Middle frontal gyrus (tissue), 1 donor: ENCODE measurements around the gene KLRB1.
"Not testable (repeated sequence)": the region's sequence is repeated elsewhere in the genome, so short reads cannot be mapped to it uniquely, and the experiment has no call there.

Experiments
- DNase-seq: peaks from one replicate; pipeline ENCODE4 v3.0.0-alpha.2; 2015; ENCODE audit warnings: low spot score; ENCODE audit errors: extremely low spot score

Gene KLRB1

DNA sequence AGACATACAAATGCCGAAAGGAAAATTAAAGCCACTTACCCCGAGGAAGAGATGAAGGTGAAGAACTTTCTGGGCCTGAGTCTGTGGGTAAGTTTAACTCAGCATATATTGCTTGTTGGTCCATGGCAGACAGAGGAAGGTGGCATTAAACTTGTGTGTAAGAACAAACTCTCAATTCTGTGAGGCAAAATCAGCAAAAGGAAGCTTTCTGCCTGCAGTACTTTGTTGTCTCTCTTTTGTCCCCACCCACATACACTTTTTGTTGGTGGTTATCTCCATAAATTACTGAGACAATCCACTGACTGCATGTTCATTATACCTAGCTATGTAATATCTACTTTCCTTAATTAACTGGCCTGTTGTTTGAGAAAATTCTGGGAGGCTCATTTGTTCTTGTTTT is at the start of gene KLRB1:
TSS of gene KLRB1 (minus strand) at position 201 of the 400 bp plus-strand sequence. CDS start at position 124, 77 bp downstream.
- no peak for DNase-seq

DNA sequence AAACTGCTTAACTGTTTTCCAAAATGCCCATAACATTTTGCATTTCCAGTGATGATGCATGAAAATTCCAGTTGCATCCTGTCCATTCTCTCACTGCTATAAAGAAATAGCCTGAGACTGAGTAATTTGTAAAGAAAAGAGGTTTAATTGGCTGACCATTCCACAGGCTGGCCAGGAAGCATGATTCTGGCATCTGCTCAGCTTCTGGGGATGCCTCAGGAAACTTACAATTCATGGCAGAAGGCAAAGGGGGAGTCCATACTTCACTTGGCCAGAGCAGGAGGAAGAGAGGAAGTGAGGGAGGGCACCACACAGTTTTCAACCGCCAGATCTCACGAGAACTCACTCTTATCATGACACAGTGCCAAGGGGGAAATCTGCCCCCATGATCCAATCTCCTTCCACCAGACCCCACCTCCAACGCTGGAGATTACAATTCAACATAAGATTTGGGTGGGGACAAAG is 43.6 kb upstream of the KLRB1 start:
- DNase-seq: no peak

DNA sequence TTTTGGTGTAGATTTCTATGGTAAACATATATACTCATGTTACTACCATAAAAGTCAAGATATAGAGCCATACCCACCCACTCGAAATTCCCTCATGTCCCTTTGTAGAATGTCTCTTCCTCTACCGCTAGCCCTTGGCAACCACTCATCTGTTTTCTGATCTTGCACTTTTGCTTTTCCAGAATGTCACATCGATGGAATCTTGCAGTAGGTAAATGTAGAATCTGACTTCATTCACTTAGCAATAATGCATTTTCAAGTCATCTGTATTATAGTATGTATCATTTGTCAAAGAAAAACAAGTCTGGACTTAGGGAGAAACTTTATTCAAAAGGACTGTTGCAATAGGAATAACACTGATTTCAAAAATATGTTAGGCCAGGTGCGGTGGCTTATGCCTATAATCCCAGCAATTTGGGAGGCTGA is 42.4 kb upstream of the KLRB1 start:
- DNase-seq: no peak

DNA sequence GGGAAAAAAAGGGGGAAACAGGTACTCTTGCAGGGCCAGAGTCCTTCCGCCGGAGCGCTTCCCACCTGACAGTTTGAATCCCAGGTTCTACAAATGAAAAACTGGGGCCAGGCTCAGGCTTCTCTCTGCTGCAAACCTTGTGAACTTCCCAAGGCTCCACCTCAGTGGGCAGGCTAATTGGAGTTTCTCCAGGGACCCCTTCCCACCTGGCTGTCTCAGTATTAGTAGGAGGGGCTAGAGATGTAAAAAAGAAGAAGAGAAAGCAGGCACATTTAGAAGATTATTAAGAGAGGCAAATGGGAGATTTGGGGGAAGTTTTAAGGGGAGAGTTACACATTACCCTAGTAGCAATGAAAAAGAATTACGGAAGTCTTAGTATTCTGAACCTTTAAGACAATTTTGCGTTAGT is 41.8 kb upstream of the KLRB1 start:
- no peak for DNase-seq

DNA sequence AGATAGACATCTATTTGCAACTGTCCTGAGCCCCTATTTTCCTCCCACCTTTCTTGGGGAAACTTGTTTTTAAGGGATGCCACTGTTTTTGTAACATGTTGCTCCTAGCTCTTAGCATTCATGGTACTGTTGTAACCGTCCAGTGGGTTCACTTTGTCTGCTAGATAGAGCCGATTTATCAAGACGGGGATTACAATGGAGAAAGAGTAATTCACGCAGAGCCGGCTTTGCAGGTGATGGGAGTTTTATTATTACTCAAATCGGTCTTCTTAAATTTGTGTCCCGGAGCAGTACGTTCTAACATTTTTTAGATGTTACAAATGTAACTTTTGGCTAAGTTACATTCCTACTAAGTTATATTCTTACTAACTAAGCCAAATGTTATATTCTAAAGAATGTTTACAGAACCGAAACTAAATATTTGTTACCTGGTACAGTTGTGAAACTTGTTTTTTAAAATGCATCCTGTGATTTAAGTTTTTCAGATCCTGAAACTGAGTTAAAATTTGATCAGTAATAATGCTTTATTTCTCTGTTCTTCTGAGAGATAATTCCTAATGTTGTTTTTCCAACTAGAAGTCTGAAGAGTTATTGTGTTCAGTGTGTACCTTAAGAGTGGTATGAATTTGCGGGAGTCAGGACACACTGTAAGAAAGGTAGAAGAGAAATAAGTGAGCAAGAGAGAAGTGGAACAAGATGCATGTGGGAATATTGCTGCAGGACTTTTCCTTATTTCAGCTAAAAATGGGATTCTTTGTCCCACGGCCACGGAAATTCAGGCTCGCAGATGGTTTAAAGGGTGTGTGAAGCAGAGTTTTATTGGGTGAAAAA is 41.2 kb upstream of the KLRB1 start:
- no peak for DNase-seq

DNA sequence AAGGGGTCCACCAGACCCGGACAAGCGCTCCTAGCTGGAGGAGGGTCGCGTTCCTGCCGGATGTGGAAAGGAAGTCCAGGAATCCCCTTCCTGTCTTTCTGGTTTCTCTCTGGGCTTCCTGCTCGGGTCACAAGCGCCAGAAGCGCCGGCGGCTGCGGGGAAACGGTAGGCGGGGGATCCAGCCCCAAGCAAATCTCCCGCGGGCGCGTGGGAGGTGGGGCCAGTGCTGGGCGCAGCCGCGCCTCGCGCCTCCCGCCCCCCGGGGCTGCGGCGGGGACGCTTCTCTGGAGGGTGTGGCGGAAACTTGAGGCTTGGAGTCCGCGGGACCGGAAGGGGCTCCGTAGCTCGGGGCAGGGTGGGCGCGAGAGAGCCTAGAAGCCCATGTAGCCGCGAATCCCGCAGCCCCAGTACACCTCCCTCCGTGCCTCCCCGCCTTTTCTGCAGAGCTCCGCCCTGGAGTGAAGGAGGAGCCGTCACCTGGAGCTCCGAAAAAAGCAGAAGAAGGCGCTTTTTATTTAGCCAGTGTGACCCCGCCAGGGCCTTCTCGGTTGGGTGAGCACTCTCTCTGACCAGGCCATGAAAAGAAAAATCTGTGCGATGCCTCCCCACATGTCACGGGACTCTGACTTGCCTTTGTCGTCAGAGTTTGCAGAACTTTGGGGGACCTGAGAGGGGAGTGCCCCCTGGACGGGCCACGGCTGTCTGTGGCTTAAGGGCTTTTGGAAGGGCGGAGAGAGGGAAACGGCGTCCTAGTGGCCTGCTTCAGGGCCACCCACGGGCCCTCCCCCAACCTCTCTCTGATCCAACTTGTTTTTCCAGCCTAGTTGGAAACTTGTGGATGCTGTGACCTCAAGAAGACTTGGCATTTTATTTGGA is 40.3 kb upstream of the KLRB1 start:
- DNase-seq: peak; percentile 29

DNA sequence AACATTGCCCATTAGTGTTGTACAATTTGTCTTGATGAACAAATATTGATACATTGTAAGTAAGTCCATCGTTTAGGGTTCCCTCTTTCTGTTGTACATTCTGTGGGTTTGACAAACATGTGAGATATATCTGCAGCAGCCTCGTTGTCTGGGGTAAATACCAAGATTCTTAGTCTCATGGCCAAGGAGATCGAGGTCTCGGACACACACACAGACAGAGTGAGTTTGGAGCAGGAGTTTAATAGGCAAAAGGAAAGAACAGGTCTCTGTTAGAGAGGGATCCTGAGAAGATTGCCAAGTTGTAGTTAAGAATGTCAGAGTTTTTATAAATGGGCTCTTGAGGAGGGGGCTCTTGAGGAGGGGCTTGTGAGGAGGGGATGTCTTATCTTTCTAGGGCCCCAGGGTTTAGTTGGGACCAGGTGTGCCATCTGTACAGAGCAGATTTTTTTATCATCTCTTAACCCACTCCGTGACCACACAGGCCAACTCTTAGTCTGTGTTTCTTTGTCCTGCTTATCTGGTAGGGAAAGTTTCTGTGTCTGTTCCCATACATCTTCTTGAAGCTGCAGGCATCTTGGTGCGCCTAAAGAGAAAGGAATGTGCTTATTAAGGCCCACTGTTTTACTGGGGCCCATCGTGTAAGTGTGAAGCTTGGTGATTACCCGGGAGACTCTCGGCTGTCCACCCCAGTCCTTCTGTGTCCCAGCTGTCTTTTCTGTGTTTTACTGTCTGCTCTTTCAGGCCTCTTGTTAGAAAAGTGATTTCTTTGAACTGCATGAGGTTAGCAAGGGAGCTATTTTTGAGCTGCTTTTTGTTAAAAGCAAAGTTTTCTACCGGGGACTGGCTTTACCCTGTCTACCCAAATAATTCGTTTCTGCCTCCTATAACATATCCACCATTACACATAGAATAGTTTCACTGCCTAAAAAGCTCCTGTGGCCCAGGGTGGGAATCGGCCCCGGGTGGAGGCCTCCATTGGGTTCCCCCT is 39.4 kb upstream of the KLRB1 start:
- DNase-seq: no peak

DNA sequence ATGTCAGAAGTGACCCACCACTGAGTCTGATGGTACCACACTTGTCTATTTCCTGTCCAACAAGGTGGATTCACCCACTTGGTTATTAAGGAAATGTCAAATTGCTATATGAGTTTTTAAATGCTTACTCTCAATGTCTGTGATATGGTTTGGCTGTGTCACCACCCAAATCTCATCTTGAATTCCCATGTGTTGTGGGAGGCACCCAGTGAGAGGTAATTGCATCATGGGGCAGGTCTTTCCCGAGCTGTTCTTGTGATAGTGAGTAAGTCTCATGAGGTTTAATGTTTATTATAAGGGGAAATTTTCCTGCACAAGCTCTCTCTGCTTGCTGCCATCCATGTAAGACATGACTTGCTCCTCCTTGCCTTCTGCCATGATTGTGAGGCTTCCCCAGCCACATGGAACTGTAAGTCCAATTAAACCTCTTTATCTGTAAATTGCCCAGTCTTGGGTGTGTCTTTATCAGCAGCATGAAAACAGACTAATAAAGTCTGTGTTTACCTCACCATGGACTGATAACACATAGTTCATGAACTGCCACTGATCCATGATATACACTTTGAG is 37.4 kb upstream of the KLRB1 start:
- DNase-seq: not testable (repeated sequence)

DNA sequence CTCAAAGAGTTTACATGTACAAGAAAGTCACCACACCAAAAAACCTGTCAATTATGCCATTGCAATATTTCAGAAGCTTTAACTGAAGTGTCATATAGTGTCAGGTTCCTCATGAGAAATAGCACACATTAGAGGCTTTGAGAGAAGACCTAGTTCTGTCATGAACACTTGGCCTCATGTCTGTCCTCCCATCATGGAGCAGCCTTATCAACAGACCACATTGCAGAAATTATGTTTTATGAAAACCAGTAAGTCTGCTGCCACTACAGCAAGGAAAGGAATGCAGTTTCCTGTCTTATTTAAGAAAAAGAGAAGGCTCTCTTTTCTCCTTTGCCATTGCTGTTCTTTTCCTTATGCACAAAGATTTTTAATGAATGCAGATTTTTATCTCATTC is 35.5 kb upstream of the KLRB1 start:
- DNase-seq: no peak

DNA sequence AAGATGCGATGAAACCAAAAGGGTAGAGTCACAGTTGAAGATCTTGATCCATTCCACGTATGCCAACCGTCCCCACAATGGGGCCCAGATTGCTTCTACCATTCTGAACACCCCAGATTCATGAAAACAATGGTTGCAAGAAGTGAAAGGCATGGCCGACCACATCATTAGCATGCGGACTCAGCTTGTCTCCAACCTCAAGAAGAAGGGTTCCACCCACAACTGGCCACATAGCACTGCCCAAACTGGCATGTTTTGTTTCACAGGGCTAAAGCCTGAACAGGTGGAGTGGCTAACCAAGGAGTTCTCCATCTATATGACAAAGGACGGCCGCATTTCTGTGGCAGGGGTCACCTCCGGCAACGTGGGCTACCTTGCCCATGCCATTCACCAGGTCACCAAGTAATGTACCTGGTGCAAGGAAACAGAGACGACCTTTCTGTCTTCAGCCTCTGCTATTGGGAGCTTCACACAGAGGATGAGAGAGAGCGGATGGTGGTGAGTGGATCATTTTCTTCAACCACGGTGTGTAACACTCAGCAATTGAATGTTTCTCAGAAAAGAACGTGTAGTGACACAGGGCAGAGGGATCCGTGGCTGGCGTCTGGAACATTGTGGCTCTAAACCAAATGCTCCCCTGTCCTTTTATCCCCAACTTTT is 35.0 kb upstream of the KLRB1 start:
- DNase-seq: no peak

DNA sequence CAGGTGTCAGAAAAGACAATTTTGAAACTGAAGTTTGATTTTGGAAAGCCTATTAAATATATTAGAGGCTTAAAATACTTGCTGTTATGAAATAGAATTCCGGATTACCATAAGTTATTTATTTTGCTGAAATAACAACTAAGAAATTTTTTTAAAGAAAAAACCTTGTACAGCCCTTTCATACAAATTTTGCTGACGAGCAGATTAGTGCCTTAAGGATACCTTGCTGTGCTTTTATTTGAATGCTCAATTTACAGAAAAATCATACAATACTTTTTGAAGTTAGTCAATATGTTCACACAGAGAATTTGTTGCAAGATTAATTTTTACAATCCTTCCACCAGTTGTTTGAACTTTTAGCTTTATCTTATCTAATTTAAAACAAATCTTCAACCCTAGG is 32.3 kb upstream of the KLRB1 start:
- no peak for DNase-seq

DNA sequence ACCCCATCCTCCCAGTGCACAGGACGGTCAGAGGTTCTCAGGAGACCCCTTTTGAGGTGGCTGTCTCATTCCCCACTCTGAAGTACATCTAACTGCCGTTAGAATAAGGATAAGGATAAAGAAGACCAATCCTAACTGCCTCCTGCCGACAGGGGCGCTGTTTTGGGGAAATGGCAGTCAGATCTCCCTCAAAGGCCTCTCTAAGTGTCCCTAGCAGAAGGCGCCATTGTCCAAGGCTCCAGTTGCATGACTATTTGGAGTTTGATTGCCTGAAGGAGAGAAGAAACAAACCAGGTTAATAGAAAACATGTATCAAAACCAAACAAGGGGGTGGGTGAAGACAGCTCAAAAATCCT is 29.1 kb upstream of the KLRB1 start:
- no peak for DNase-seq

DNA sequence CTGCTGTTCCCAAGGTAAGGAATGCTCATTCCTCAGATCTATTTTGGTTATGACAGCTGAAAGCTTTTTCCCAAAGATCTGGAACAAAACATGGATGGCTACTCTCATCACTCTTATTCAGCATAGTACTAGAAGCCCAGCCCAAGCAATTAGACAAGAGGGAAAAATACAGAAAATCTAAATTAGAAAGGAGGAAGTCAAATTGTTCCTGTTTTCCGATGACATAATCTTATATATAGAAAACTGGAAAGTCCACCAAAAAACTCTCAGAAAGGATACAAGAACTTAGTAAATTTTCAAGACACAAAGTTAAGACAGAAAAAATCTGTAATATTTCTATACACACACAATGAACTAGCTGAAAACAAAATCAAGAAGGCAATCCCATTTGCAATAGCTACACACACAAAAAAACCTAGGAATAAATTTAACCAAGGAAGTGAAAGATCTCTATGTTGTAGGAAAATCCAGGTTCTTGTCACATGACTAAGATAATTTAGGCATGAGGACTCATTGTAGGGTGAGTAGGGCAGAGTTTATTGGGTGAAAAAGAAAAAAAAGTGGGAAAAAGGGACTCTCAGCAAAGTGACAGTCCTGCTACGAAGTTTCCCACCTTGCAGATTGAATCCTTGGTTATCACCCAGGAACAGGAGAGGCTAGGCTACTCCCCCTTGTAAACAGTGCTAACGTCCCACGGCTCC is 28.6 kb upstream of the KLRB1 start:
- no peak for DNase-seq

DNA sequence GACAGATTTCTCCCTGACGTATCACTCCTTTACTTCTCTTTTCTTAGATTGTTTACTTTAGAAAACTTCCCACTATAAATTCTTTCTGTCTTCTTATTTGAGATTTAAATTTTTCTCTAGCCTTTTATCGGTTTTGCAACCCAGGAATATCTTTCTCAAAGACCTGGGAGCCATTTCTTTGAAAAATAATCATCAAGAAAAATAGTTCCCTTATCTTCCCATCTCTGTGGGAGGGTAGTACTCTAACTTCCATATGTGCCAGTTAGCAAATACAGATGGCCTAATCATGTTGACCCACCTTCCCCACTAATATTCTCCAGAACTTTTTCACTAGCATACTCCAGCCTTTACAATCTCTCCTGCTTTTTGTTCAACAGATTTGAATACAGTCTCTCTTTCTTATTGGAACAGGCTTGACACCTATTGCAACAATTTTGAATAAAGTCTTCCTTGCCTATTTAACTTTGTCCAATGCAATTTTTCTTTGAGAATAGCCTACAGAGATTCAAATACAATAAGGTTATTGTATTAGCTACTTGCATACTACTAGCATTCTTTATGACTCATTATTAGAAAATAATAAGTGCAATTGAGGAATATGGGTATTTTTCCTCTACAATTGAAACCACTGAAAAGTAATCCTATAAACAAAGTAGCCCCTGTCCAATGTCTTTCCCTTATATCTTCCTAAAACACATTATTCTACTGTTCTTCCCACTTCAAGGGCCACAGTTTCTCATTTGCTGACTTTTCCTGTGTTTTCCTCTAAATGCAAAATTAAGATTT is 27.4 kb upstream of the KLRB1 start:
- no peak for DNase-seq

DNA sequence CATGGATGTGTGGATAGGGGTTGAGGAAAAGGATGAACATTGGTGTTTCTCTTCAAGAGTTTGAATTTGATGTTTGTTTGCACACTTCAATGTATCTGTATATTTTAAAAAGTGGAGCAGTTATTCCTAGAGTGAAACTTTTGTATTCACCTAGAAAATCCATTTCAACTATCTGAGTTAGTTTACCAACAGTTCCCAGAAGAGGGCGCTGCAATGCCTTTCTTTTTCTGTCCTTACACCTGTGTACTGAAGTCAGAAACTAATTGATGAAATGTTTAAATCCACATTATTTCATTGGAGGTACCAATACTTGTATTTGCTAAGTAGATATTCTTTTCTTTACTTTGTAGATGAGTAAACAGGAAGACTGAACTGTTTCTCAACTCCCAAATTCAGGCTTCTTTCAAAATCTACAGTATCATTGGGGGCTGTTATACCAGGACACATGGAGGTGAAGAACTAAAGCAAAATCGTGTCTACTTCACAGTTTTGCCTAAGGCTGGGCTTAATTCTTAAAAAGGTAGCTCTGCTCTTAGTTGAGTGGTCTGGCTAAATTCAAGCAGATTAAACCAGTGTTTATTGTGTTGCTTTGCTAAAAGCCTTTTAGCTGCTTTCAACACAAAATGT is 26.6 kb upstream of the KLRB1 start:
- no peak for DNase-seq

DNA sequence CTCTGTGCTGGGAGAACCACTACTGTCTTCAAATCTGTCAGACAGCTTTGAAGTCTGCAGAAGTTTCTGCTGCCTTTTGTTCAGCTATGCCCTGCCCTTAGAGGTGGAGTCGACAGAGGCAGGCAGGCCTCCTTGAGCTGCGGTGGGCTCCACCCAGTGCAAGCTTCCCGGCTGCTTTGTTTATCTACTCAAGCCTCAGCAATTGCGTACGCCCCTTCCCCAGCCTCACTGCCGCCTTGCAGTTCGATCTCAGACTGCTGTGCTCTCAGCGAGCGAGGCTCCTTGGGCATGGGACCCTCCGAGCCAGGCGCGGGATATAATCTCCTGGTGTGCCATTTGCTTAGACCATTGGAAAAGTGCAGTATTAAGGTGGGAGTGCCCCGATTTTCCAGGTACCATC is 25.1 kb upstream of the KLRB1 start:
- no peak for DNase-seq

DNA sequence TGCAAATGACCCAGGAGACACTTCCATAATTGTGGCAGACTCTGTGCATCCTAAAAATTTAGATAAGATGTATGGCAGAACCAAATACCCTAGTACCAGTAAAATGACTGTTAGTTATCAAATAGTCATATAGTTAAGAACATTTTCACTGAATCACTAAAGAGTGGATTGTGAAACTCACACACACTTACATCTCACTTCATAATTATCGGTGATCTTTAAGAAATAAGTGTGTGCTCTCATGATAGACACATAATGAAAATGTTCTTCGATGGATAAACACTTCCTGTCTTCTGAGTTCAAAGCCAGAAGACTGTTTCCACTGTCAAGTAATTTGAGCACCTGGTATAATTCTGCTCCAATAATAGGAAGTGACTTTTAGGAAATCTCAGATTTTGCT is 19.1 kb upstream of the KLRB1 start:
- DNase-seq: no peak

DNA sequence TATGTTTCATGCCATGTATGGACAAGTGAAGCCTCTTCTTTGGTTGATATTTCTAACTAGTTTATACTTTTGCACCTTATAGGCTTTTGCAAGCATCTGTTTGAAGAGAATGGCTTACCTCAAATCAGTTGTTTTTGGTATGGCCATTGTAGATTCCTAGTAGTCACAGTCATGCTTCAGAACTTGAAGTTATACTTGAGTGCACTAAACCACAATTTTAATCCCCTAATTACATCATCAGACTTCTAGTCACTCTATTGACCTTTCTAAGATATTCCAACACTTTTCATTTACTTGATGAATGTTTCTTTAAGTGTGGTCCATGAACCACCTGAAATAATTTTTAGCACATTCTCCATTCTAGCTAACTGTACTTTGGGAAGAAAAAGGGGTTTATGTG is 18.6 kb upstream of the KLRB1 start:
- no peak for DNase-seq
